Fibroblast of villous mesenchyme (primary cell): ENCODE measurements around the gene HADHB. TPM values are rescaled to one million over a fixed set of nuclear protein-coding genes. Genes with fewer than 3 reads are reported as not detected.
"Not testable (repeated sequence)": the region's sequence is repeated elsewhere in the genome, so short reads cannot be mapped to it uniquely, and the experiment has no call there.

ENCODE experiments used
- DNase-seq: peaks from one replicate; pipeline ENCODE4 v3.0.0-alpha.2; 2010; ENCODE audit warnings: low read depth
- H3K4me3 ChIP-seq: 2 replicates; pipeline ENCODE4 v1.5.1; 2011; ENCODE audit warnings: low read depth, mild to moderate bottlenecking, low read length
- total RNA-seq: library from RNA; depleted of rRNA; stranded (reverse); fragments of >200 nt; gene quantifications from 2 replicates; pipeline ENCODE4 v1.2.3, GENCODE V29; 2012
- TF ChIP-seq, protein P1 (sequence below): IDR thresholded peaks from 2 replicates; pipeline ENCODE4 v1.5.1; 2012; ENCODE audit warnings: low read depth, mild to moderate bottlenecking, low read length; ENCODE audit not compliant: insufficient read depth

The HADHB gene
- total RNA-seq, 1 donor, result 106 TPM

DNA sequence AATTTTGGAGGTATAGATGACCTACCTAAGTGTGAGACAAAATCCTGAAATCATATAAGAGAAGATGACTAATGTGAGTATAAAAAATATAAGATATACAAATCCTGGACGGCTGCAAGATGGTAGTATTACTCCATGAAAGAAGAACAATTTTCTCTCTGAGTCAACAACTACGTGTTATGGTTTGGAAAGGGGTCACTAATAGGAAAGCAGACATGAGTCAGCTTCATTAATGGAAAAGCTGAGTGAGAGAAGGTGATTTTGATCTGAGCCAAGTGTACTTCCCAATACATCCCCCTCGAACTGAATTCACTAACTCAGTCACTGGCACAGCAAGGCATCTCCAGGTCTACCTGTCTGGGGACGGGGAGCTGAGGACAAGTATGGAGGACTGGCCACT is 81.1 kb downstream of the HADHB start:
- DNase-seq, result peak; percentile 40
- no peak overlapping the region for H3K4me3 ChIP-seq
- TF ChIP-seq, protein P1, sequence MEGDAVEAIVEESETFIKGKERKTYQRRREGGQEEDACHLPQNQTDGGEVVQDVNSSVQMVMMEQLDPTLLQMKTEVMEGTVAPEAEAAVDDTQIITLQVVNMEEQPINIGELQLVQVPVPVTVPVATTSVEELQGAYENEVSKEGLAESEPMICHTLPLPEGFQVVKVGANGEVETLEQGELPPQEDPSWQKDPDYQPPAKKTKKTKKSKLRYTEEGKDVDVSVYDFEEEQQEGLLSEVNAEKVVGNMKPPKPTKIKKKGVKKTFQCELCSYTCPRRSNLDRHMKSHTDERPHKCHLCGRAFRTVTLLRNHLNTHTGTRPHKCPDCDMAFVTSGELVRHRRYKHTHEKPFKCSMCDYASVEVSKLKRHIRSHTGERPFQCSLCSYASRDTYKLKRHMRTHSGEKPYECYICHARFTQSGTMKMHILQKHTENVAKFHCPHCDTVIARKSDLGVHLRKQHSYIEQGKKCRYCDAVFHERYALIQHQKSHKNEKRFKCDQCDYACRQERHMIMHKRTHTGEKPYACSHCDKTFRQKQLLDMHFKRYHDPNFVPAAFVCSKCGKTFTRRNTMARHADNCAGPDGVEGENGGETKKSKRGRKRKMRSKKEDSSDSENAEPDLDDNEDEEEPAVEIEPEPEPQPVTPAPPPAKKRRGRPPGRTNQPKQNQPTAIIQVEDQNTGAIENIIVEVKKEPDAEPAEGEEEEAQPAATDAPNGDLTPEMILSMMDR, result no peak

GRCh38 chr2:26326514-26326913 is 81.8 kb downstream of the HADHB start:
- H3K4me3 ChIP-seq, result no peak overlapping the region
- no peak for DNase-seq
- TF ChIP-seq, protein P1, result no peak

DNA sequence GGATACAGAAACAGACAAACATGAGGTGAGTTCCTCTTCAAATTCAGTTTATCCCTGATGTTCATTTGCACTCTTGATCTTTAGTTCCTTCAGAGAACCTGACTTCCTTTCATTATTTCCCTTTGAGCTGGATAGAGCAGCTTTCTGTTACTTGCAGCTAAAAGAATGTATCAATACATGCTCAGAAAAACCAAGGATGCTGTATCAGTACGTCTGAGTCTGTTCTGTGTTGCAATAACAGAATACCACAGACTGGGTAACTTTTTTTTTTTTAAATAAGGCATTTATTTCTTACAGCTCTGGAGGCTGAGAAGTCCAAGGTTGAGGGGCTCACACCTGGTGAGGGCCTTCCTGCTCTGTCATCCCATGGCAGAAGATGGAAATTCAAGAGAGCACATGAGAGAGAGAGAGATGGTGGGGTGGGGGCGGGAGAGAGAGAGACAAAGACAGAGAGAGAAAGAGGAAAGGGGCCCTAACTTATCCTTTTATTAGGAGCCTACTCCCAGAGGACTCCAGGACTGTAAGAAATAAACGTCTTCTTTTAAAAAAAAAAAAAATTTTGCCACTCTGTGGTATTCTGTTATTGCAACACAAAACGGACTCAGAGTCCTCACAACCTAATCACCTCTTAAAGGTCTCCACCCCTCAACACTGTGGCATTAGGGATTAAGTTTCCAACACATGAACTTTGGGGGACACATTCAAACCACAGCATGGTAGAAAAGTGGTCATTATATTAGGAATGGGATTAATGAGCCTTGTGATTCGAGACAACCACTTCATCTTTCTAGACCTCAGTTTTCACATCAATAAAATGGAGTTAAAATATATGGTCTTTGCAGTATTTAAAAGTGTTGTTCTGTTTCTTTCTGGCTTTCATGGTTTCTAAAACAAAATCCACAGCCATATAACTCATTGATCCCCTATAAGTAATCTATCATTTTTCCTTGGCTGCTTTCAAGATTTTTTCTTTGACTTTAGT is 82.8 kb downstream of the HADHB start:
- TF ChIP-seq, protein P1, result no peak

DNA sequence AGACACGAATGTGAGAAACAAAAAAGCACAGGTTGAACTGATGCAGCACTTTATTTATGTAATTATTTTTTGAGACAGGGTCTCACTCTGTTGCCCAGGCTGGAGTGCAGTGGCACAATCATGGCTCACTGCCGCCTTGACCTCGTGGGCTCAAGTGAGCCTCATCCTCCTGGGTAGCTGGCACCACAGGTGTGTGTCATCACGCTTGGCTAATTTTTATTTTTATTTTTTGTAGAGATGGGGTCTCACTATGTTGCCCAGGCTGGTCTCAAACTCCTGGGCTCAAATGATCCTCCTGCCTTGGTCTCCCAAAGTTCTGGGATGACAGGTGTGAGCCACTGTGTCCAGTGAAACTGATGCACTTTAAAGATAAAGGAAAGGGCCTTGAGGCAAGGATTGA is 84.3 kb downstream of the HADHB start:
- not testable (repeated sequence) for H3K4me3 ChIP-seq, DNase-seq

More for the DNA sequence above, 82.8 kb downstream of the HADHB start:
- peak; percentile 55 for DNase-seq
- no peak overlapping the region for H3K4me3 ChIP-seq

DNA sequence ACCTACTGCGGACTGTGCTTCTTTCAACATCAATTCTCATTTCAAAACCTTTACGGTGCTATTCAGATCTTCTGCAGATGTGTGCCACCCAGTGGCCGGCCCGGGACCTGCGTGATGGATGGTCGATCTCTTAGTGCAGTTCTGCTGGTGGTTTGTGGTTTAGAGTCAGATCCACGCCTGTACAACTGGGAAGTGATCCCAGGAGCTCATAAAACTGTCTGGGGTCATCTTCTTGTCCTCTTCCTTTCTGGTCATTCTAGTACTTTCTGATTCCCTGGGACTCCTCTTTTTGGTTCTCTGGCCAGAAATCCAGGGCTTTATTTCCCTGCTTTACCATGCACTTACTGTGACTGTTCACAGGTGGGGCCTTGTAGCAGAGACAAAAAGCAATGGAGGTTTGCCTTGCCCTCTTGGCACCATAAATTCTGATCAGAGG is 85.4 kb downstream of the HADHB start:
- H3K4me3 ChIP-seq, result peak overlapping the region; percentile 5
- peak; percentile 97 for DNase-seq
- TF ChIP-seq, protein P1, result peak; percentile 93

DNA sequence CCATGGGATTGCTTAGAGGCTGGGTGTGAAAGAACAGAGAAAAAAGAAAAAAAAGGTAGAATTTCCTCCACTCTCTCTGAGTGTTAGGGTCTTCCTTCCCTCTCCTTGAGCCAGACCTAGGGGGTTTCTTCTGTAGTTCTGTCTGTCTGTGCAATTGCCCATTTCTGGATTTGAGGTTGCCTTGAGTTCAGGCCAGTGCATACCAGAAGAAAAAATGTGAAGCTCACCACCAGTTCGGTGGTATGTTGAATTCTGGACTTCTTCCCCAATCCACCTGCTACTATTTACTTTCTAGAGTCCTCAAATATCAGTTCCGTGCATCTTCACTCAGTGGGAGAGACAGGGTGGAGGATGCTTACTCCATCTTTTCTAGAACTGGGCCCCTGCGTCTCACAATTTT is 85.9 kb downstream of the HADHB start:
- DNase-seq, result peak; percentile 22
- peak overlapping the region; percentile 5 for H3K4me3 ChIP-seq
- TF ChIP-seq, protein P1, result no peak

DNA sequence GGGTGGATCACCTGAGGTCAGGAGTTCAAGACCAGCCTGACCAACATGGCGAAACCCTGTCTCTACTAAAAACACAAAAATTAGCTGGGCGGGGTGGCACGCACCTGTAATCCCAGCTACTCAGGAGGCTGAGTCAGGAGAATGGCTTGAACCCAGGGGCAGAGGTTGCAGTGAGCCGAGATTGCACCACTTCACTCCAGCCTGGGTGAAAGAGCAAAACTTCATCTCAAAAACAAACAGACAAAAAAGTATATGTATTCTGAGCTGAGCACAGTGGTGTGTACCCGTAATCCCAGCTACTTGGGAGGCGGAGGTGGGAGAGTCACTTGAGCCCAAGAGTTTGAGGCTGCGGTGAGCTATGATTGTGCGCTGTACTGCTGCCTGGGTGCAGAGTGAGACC is 86.6 kb downstream of the HADHB start:
- H3K4me3 ChIP-seq, DNase-seq: not testable (repeated sequence)

- no peak overlapping the region for H3K4me3 ChIP-seq
- DNase-seq, result no peak
- TF ChIP-seq, protein P1, result no peak
These were observed 88.6 kb downstream of the HADHB start for GRCh38 chr2:26333293-26333692.
